ENCODE results near the gene SRPX. TPM values are rescaled to one million over a fixed set of nuclear protein-coding genes. Genes with fewer than 3 reads are reported as not detected.
A peak's percentile ranks its signal among the peaks of the same experiment; 100 is the strongest.

SRPX gene
- total RNA-seq, result 39.2 TPM
- 6.1 TPM for polyA plus RNA-seq (ENCODE audit: insufficient read depth, low read depth, low replicate concordance)
- long read RNA-seq, donor 1, transcript SRPX-201 (10 exons, 1,874 nt), result major isoform, 6 of 6 reads
- long read RNA-seq, donor 1, partial matches to known transcripts, result 0 of 6 reads
- long read RNA-seq, donor 1, other reads (novel, unspliced or antisense), result 0 of 6 reads
- long read RNA-seq, donor 2, transcript SRPX-201 (10 exons, 1,874 nt), result major isoform, 9 of 9 reads
- long read RNA-seq, donor 2, partial matches to known transcripts, result 0 of 9 reads
- long read RNA-seq, donor 2, other reads (novel, unspliced or antisense), result 0 of 9 reads
- long read RNA-seq, donor 3, partial matches to known transcripts, result 0 of 2 reads
- long read RNA-seq, donor 3, other reads (novel, unspliced or antisense), result 0 of 2 reads
- long read RNA-seq, donor 4, partial matches to known transcripts, result 0 of 4 reads
- long read RNA-seq, donor 4, other reads (novel, unspliced or antisense), result 0 of 4 reads
- long read RNA-seq, donor 5, result 0 reads
- long read RNA-seq, donor 6, result 0 reads
- long read RNA-seq, donor 7, transcript SRPX-206 (9 exons, 1,842 nt), result minor isoform, 11 of 49 reads
- long read RNA-seq, donor 7, transcript SRPX-201 (10 exons, 1,874 nt), result major isoform, 29 of 49 reads
- long read RNA-seq, donor 7, partial matches to known transcripts, result 7 of 49 reads
- long read RNA-seq, donor 7, other reads (novel, unspliced or antisense), result 2 of 49 reads
- long read RNA-seq, donor 8, partial matches to known transcripts, result 0 of 3 reads
- long read RNA-seq, donor 8, other reads (novel, unspliced or antisense), result 0 of 3 reads
- long read RNA-seq, donor 9, partial matches to known transcripts, result 0 of 4 reads
- long read RNA-seq, donor 9, other reads (novel, unspliced or antisense), result 0 of 4 reads
- long read RNA-seq, donor 10, transcript SRPX-201 (10 exons, 1,874 nt), result major isoform, 5 of 5 reads
- long read RNA-seq, donor 10, partial matches to known transcripts, result 0 of 5 reads
- long read RNA-seq, donor 10, other reads (novel, unspliced or antisense), result 0 of 5 reads

GRCh38 chrX:38220415-38221390 lies at the start of gene SRPX:
TSS of gene SRPX (minus strand) at chrX:38220871. CDS start at chrX:38220792, 79 bp downstream.
- peaks cover 10% of the 10 kb centered on the region for H3K27me3 ChIP-seq (ENCODE audit: control insufficient read depth, insufficient read depth, low read length)
- H3K9ac ChIP-seq (ENCODE audit: low read length in 3 of 3), result no peak within 1 kb of the TSS

GRCh38 chrX:38268011-38268410 lies 47.3 kb upstream of the SRPX start:
- H3K27me3 ChIP-seq (ENCODE audit: control insufficient read depth, insufficient read depth, low read length), result no peaks in the 10 kb centered on the region
- H3K4me3 ChIP-seq (ENCODE audit: low read length in 3 of 3), result no peak overlapping the region
- intact Hi-C loops (cut with DNase I), result no loop called here
- no peaks in the 10 kb centered on the region for H3K36me3 ChIP-seq (ENCODE audit: control insufficient read depth in 2 of 3, insufficient read depth in 3 of 3, low read length in 3 of 3)
- no peak for DNase-seq
- H3K9ac ChIP-seq (ENCODE audit: low read length in 3 of 3), result no peak overlapping the region
- TF ChIP-seq CTCF (IDR thresholded peaks at IDR 0.05; ENCODE audit: borderline replicate concordance, extremely low read depth, insufficient read depth), result no peak
- no peak overlapping the region for H3K27ac ChIP-seq (ENCODE audit: low read depth in 2 of 2, low read length in 2 of 2)
- no peaks in the 10 kb centered on the region for H3K4me1 ChIP-seq (ENCODE audit: control insufficient read depth in 2 of 3, insufficient read depth in 2 of 3, low read depth in 1 of 3, low read length in 3 of 3)
- H3K9me3 ChIP-seq (ENCODE audit: control insufficient read depth in 2 of 3, insufficient read depth in 1 of 3, low read length in 3 of 3), result no peaks in the 10 kb centered on the region
- no peak for FAIRE-seq

More at GRCh38 chrX:38220415-38221390, at the start of gene SRPX:
- DNase-seq (peak; percentile 27 to 70 (median 43)), FAIRE-seq (no peak)
- Histone ChIP-seq H3K36me3 (ENCODE audit: control insufficient read depth in 2 of 3, insufficient read depth in 3 of 3, low read length in 3 of 3) (no peaks in the 10 kb centered on the region), H3K4me1 (ENCODE audit: control insufficient read depth in 2 of 3, insufficient read depth in 2 of 3, low read depth in 1 of 3, low read length in 3 of 3) (no peaks in the 10 kb centered on the region), H3K4me3 (ENCODE audit: low read length in 3 of 3) (peak within 1 kb of the TSS; percentile 36 to 51 (median 40)), H3K27ac (ENCODE audit: low read depth in 2 of 2, low read length in 2 of 2) (no peak within 1 kb of the TSS), H3K9me3 (ENCODE audit: control insufficient read depth in 2 of 3, insufficient read depth in 1 of 3, low read length in 3 of 3) (no peaks in the 10 kb centered on the region)
- intact Hi-C loops (cut with DNase I), result no loop called here
- TF ChIP-seq CTCF (IDR thresholded peaks at IDR 0.05; ENCODE audit: borderline replicate concordance, extremely low read depth, insufficient read depth), result no peak
